ENCODE measurements around the gene ALPP.

DNA sequence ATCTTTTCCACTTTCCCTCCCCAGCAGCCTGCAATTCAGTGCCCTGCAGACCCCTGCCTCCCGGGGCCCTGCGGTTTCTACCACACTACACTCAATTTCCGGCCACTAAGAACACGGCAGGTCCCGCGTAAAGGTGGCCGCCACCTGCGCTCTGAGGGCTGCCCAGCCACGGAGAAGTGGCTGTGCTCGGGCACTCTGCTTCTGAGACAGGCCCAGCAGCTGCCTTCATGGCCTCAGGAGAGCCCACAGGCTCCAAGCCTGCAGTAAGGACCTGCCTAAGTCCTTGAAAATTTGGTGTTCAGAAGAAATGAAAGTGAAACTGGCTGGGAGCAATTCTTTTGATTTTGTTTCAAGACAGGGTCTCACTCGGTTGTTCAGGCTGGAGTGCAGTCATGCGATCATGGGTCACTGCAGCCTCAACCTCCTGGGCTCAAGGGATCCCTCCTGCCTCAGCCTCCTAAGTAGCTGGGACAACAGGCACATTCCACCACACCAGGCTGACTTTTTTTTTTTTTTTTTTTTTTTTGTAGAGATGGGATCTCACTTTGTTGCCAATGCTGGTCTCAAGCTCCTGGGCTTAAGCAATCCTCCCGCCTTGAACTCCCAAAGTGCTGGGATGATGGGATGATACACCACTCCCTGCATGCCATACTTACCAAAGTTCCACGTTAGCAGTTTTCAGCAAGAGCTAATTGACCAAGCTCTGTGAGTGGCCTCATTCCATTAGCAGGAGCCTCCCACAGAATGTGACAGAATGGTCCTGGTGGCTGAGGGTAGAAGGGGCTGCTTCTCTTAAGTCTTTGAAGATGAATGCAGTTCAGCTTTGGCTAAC, 14.6 kb upstream of the ALPP start:
- TF ChIP-seq, protein P1, sequence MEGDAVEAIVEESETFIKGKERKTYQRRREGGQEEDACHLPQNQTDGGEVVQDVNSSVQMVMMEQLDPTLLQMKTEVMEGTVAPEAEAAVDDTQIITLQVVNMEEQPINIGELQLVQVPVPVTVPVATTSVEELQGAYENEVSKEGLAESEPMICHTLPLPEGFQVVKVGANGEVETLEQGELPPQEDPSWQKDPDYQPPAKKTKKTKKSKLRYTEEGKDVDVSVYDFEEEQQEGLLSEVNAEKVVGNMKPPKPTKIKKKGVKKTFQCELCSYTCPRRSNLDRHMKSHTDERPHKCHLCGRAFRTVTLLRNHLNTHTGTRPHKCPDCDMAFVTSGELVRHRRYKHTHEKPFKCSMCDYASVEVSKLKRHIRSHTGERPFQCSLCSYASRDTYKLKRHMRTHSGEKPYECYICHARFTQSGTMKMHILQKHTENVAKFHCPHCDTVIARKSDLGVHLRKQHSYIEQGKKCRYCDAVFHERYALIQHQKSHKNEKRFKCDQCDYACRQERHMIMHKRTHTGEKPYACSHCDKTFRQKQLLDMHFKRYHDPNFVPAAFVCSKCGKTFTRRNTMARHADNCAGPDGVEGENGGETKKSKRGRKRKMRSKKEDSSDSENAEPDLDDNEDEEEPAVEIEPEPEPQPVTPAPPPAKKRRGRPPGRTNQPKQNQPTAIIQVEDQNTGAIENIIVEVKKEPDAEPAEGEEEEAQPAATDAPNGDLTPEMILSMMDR (conservative IDR thresholded peaks at IDR 0.05; ENCODE audit: low read depth, low read length), result no peak
- no peak for TF ChIP-seq EZH2phosphoT487 (IDR thresholded peaks at IDR 0.05; ENCODE audit: borderline replicate concordance, low read length)
- TF ChIP-seq EZH2 (IDR thresholded peaks at IDR 0.05; ENCODE audit: low read length, unreplicated experiment), result no peak

All from PC-3 (cell line).